WI38 (cell line): ENCODE measurements around the gene USP3.

Experiments used
- H3K4me3 ChIP-seq: 2 replicates; pipeline ENCODE4 v1.5.1; 2011; ENCODE audit warnings: low read depth, mild to moderate bottlenecking, control low read depth, low read length
- TF ChIP-seq, protein P1 (sequence below): IDR thresholded peaks from 2 replicates; pipeline ENCODE4 v1.5.1; 2012; ENCODE audit warnings: low read depth, mild to moderate bottlenecking, control low read depth, low read length

USP3 gene

DNA sequence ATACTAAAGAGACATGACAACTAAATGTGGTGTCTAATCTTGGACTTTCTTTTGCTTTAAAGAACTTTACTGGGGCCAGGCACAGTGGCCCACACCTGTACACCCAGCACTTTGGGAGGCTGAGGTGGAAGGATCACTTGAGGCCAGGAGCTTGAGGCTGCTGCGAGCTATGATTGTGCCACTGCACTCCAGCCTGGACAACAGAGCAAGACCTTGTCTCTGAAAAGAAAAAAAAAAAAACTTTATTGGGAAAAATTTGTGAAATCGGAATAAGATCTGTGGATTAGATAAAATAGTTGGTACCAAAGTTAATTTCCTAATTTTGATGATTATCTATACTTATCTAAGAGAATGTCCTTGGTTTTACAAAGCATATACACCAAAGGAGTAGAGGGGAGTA lies 34.4 kb upstream of the USP3 start:
- no peak overlapping the region for H3K4me3 ChIP-seq
- TF ChIP-seq, protein P1, sequence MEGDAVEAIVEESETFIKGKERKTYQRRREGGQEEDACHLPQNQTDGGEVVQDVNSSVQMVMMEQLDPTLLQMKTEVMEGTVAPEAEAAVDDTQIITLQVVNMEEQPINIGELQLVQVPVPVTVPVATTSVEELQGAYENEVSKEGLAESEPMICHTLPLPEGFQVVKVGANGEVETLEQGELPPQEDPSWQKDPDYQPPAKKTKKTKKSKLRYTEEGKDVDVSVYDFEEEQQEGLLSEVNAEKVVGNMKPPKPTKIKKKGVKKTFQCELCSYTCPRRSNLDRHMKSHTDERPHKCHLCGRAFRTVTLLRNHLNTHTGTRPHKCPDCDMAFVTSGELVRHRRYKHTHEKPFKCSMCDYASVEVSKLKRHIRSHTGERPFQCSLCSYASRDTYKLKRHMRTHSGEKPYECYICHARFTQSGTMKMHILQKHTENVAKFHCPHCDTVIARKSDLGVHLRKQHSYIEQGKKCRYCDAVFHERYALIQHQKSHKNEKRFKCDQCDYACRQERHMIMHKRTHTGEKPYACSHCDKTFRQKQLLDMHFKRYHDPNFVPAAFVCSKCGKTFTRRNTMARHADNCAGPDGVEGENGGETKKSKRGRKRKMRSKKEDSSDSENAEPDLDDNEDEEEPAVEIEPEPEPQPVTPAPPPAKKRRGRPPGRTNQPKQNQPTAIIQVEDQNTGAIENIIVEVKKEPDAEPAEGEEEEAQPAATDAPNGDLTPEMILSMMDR: no peak

DNA sequence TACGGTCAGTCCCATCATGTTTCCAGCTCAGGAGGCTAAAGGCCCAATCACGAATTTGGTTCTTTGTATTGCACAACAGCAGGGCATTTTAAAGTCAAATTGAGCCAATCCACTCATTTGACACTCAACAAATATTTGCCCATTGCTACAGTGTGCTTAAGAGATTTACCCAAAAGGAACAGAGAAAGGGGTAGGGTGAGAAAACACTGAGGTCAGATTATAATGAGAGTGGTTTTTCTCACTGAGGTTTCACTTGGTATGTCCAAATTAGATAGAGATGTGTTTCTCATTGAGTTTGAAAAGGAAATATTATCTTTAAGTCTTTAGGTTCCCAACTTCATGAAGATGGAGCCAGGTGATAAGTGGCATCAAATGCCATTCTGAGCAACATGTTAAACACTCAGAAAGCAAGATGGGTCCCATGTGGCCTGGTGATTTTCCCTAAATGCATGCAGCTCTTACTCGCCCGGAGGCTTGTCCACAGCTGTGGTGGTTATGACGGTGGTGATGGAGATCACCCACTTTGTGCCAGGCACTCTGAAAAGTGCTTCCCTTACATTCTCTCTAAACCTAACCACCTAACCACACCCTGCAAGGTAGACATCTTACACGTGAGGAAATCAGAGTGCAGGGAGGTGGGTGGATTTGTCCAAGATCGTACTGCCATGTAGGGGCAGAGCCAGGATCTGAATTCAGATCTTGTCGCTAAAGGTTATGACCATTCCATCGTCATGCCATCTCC lies 31.2 kb upstream of the USP3 start:
- H3K4me3 ChIP-seq: no peak overlapping the region
- TF ChIP-seq, protein P1: no peak

DNA sequence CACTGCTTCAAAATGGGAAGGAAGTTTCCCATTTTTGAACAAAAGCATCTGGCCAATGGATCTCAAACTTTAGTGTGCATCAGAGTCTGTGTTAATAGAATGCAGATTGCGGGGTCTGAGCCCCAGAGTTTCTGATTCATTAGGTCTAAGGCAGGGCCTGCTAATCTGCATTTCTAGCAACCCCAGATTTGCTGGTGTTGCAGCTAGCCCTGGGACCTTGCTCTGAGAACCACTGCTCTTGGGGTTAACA lies 30.7 kb upstream of the USP3 start:
- TF ChIP-seq, protein P1: no peak
- H3K4me3 ChIP-seq: no peak overlapping the region

DNA sequence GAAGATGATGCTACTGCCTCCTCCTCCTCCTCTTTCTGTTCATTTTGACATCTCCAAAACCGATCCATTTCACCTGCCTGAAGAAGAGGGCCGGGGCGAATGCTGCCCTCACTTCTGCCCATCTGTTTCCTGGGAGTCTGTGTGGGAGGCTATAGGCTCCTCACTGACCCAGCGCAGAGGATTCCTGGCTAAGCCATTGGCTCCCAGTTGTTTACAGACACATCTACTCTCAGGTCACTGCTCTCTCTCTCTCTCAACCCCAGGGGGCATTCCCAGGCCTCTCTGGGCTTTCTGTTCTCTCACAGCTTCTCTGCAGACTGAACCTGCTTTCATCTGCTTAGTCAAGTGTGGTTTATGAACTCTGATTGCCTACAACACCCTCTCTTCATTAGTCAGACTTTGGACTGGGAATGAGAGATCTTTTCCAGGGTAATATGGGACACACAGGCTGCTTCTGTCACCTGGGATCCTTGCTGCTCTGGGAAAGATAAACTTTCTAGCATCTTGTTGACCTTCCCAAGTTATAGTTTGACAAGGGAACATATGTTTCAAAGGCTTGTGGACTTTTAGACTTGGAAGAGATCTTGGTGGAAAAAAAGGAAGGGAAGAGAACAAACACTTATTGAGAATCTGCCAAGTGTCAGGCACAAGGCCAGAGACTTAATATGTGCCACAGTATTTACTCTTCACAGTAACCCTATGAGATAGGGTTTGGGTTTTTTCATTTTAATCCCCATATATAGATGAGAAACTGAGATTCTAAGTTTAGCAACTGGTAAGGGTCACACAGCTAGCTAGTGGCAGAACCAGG lies 30.2 kb upstream of the USP3 start:
- H3K4me3 ChIP-seq: no peak overlapping the region
- TF ChIP-seq, protein P1: no peak

DNA sequence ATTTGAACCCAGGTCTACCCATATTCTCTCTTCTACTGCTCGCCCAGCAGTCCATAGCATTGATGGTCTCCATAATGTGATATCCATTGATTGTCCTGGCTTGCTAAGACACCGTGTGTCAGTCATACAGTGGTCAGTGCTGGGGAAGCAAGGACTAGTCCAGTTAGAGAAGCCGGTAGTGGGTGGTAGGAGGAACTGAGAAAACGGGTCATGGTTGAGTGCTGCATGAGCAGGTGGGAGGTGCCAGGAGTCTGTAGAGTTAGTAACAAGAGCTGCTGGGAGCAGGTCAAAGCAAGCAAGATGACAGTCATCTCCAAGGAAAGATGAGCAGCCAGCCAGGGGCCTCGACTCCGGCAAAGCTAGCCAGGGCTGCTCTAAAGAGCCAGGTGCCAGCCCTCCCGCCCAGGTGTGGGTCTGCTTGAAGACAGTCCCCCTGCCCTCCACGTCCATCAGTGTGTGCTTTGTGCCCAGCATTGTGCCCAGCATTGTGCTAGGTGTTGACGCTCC lies 29.5 kb upstream of the USP3 start:
- H3K4me3 ChIP-seq: no peak overlapping the region
- TF ChIP-seq, protein P1: no peak

DNA sequence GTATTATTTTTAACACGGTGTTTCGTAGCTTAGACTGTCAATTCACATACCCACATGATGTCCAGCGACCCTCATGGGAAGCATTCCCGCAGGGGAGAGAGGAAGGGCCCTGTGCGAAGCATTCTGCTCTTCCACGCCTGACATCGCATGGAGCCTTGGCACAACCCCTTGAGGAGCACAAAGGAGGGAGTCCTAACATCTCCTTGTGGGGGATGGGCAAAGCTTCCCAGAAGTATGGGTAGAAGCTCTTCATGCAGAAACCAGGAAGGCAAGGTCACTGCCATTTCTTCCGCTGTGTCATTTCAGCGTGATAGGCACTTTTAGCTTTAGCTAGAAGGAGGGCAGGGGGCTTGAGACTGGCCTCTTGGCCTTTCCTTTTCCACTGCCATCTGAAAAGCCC lies 28.7 kb upstream of the USP3 start:
- TF ChIP-seq, protein P1: no peak
- H3K4me3 ChIP-seq: no peak overlapping the region

DNA sequence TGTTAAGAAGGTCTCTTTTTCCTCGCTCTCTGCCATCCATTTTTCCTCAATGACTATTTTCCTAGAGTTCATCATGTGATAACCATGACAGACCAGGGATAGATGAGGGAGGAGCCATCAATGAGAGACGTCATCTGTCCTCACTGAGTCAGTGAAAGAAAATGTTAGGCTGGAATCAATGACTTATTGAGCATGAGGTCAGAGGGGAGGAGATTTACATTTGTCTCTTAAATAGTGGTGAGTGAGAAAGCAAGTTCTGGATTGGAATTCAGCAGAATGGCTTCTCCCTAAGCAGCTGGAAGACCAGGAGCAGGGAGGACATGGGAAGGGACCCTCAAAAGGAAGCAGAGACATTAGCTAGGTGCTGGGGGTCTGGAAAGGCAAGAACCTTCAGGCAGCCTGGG lies 28.2 kb upstream of the USP3 start:
- H3K4me3 ChIP-seq: no peak overlapping the region
- TF ChIP-seq, protein P1: no peak
